Ovary (tissue), 9 donors: ENCODE results near the gene LBX2. TPM values are rescaled to one million over a fixed set of nuclear protein-coding genes. Genes with fewer than 3 reads are reported as not detected.

Experiments
- DNase-seq, 5 donors: peaks; one replicate each; pipeline ENCODE4 v3.0.0-alpha.2; 2019 to 2020
- H3K27ac ChIP-seq, 2 donors: fragments of 200-600 bp; one replicate each; pipeline versions ENCODE4 v1.5.1 to v1.8.0; 2019 to 2022
- H3K27me3 ChIP-seq: fragments of 200-600 bp; one replicate; pipeline ENCODE4 v1.8.0; 2022
- H3K36me3 ChIP-seq: fragments of 200-600 bp; sonication (generic); one replicate; pipeline ENCODE4 v1.5.1; 2019
- H3K4me1 ChIP-seq: one replicate; pipeline ENCODE4 v1.8.1; 2013; ENCODE audit warnings: mild to moderate bottlenecking, moderate library complexity; ENCODE audit not compliant: insufficient read depth
- H3K4me3 ChIP-seq: fragments of 200-600 bp; sonication (generic); one replicate; pipeline ENCODE4 v1.5.1; 2017
- H3K9me3 ChIP-seq, 2 donors: fragments of 200-600 bp in 1 of 2; sonication (generic) in 1 of 2; one replicate each; pipeline versions ENCODE4 v1.5.1 to v1.8.1; 2013 to 2019; ENCODE audit warnings: mild to moderate bottlenecking in 1 of 2, moderate library complexity in 1 of 2
- CTCF ChIP-seq, 3 donors: fragments of 450-650 bp in 2 of 3; fragments of 200-600 bp in 1 of 3; IDR thresholded peaks; one replicate each; pipeline versions ENCODE4 v1.5.1 to v1.8.0; 2016 to 2022; ENCODE audit warnings: antibody characterized with exemption in 3 of 3, mild to moderate bottlenecking in 1 of 3
- EP300 ChIP-seq: sonication (generic); formaldehyde crosslinking; IDR thresholded peaks from one replicate; pipeline ENCODE4 v1.6.1; 2017; ENCODE audit warnings: antibody characterized with exemption
- POLR2A ChIP-seq: fragments of 450-650 bp; IDR thresholded peaks from one replicate; pipeline ENCODE4 v1.6.1; 2017; ENCODE audit warnings: antibody characterized with exemption, mild to moderate bottlenecking, moderate library complexity
- WGBS, 3 donors: extraction: QIAGEN DNeasy Blood & Tissue Kit in 1 of 3; methylation state at CpG; one replicate each; pipeline versions ENCODE4 v1.1.5 to v1.1.7; 2013 to 2017; 5-methylcytosine and 5-hydroxymethylcytosine counted together
- intact Hi-C, 4 donors: fragments of 100-400 bp; cut with DNase I; formaldehyde crosslinking; loops; one replicate each; pipeline versions ENCODE4 v1.11.0 to v1.15.1; 2022 to 2023
- polyA plus RNA-seq, 2 donors: library from polyadenylated mRNA; stranded (reverse); fragments of 200-250 nt in 1 of 2; fragments of 350-450 nt in 1 of 2; fragmentation: Illumina TruSeq in 1 of 2; extraction: RNeasy Lipid Tissue Mini Kit (QIAGEN cat#74804) in 1 of 2; gene quantifications; one replicate each; pipeline ENCODE4 v1.2.3, GENCODE V29; 2013 to 2014
- total RNA-seq, 7 donors: library from RNA; depleted of rRNA in 2 of 7; stranded (reverse); fragments of >200 nt in 2 of 7; fragmentation: NEBNext Ultra II Directional in 3 of 7; extraction: Animal tissue kit (Norgen Biotek cat#: 25700) in 3 of 7; gene quantifications; one replicate each; pipeline versions ENCODE4 v1.1.0 to v1.2.4, GENCODE V29; 2016 to 2023
- donor health status: DM: no; HTN: no; CAD: no; lungs with moderate emphysema.
- donor health status: DM: no; HTN: no; CAD: no.
- donor health status: Bipolar disorder and iron deficiency.
- donor health status: DM: yes; HTN: yes; CAD: no.
- donor health status: DM: no; HTN: no; CAD: no.
- donor health status: DM: yes; HTN: yes; CAD: no.

LBX2 gene
- total and polyA plus RNA-seq, 9 donors, result 0.15 to 1.2 (median 0.22) TPM; not detected in 4

DNA sequence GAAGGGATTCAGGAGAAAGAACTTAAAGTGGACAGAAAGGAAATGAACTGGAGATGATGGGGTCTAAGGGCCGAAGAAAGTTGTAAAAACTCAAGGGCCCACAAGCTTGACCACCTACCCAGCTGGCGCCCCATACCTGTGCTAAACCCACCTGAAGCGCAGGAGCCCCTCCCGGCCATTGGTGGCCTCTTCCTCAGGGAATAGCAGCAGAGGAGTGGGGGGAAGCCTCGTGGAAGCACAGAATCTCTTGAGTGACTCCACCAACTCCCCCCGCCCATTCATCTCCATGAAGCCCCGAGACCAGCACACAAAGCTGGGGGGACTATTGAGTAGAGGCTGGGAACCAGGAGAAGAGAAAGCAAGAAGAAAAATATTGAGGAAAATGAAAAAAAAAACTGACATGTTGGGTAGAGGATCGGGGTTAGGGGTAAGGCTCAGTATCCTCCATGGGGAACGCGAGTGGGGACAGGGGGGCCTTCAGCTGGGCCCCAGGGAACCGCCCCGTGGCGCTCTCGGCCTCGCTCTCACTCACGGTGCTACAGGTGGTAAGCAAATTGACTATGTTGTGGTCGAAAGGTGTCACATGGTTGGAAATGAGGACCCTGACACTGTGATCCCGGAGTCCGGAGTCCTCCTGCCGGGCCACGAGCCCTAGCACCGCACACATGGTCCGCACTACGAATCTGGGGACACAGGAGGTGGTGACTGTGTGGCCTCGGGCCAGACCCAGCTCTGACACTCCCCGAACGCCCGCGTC is 29.4 kb upstream of the LBX2 start:
- H3K27ac ChIP-seq, result peak overlapping the region in 1 of 2 donors; percentile 70
- no peaks in the 10 kb centered on the region for H3K36me3 ChIP-seq
- intact Hi-C loops, result no loop called here
- peak overlapping the region; percentile 92 for H3K4me3 ChIP-seq
- peaks cover 13% of the 10 kb centered on the region for H3K4me1 ChIP-seq
- no peak for TF ChIP-seq CTCF (IDR thresholded peaks at IDR 0.05)
- no peaks in the 10 kb centered on the region for H3K9me3 ChIP-seq
- H3K27me3 ChIP-seq, result no peaks in the 10 kb centered on the region
- DNase-seq, result no peak
- 15 to 17% (median 16%) methylated on average over 27 to 29 of the region's 29 CpGs for WGBS, 3 donors

DNA sequence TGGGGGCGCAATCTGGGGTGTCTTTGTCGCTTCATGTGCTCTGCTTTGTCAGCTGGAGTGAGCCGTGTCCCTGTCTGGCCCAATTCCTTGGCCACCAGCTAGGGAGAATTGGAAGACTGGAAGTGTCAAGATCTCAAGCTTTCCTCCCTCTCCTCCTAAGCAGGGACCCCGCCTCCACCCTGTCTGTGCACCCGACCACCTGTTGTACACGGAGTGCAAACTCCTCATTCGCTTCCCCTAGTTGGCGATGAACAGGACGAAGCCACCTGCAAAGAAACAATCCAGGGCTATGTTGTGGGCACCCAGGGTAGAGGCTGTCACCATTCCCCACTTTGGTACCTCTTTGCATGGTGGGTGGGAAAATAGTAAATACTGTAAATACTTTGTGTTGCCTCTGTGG is 28.3 kb upstream of the LBX2 start:
- Histone ChIP-seq H3K27ac (no peak overlapping the region), H3K9me3 (no peaks in the 10 kb centered on the region), H3K4me3 (no peak overlapping the region), H3K36me3 (no peaks in the 10 kb centered on the region), H3K4me1 (peaks cover 13% of the 10 kb centered on the region), H3K27me3 (no peaks in the 10 kb centered on the region)
- WGBS, 3 donors, result 91 to 93% (median 93%) methylated on average over 9 of the region's 9 CpGs
- intact Hi-C loops, result no loop called here
- TF ChIP-seq CTCF (IDR thresholded peaks at IDR 0.05) (no peak), EP300 (no peak), POLR2A (no peak)
- DNase-seq, result peak in 1 of 5 donors; percentile 21

GRCh38 chr2:74526649-74527230 is 27.3 kb upstream of the LBX2 start:
- DNase-seq, result no peak
- WGBS, 3 donors, result 97 to 99% (median 98%) methylated on average over 11 of the region's 11 CpGs
- Histone ChIP-seq H3K9me3 (no peaks in the 10 kb centered on the region), H3K4me3 (no peak overlapping the region), H3K27ac (no peak overlapping the region), H3K27me3 (no peaks in the 10 kb centered on the region), H3K36me3 (no peaks in the 10 kb centered on the region), H3K4me1 (peaks cover 13% of the 10 kb centered on the region)
- intact Hi-C loops, result no loop called here
- TF ChIP-seq POLR2A, result no peak
- TF ChIP-seq EP300, result no peak
- TF ChIP-seq CTCF (IDR thresholded peaks at IDR 0.05), result no peak

DNA sequence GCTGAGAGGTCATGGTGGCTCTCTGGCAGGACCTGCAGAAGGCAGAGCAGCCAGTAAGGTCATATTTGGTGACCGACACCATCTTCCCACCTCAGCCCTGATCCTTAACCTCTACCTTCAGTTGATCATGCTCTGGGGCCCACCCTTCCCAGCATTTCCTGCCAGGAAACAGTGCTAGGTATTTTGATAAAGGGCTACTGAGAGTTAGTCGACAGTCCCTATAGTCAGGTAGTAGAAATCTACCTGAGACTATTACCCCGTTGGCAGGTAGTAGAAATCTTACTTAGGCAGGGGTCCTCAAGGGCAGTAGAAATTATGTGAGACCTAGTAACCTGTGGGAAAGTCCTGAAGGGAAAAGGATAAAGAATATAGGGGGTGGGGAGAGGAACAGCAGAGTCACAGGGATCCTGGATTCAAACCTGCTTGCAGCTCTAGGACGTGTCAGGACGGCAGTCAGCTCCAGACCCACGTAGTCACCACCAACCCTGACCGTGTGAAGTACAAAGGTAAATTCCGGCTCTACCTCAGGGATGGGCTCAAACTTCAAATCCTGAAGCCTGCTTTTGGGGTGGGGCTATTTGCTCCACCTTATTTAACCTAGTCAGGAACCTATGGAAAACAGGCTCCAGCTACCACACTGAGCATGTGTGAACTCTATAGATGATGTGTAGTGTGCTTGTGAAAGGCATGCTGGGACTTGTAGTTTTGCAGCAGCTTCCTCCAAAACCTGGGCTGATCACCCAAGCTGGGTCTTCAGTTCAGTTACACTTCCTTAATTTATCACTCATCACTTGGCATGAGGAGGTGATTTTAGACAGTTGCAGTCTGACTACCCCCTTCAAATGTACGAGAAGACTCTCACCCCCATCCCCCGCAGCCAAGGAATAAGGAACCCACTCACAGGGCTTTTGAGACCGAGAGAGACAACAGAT is 26.6 kb upstream of the LBX2 start, which contains the start of gene DQX1:
DQX1 (minus strand) TSS at position 515 of the 932 bp plus-strand sequence; CDS start at position 13, 502 bp downstream.
- no peaks in the 10 kb centered on the region for H3K9me3 ChIP-seq
- intact Hi-C loops, result no loop called here
- peaks cover 13% of the 10 kb centered on the region for H3K4me1 ChIP-seq
- H3K4me3 ChIP-seq, result no peak within 1 kb of the TSS
- H3K27me3 ChIP-seq, result no peaks in the 10 kb centered on the region
- no peaks in the 10 kb centered on the region for H3K36me3 ChIP-seq
- TF ChIP-seq CTCF (IDR thresholded peaks at IDR 0.05) (no peak), POLR2A (no peak), EP300 (no peak)
- 89 to 91% (median 91%) methylated on average over 11 of the region's 11 CpGs for WGBS, 3 donors
- no peak within 1 kb of the TSS for H3K27ac ChIP-seq
- no peak for DNase-seq
